Measurements from ENCODE around the gene KLK6.

DNA sequence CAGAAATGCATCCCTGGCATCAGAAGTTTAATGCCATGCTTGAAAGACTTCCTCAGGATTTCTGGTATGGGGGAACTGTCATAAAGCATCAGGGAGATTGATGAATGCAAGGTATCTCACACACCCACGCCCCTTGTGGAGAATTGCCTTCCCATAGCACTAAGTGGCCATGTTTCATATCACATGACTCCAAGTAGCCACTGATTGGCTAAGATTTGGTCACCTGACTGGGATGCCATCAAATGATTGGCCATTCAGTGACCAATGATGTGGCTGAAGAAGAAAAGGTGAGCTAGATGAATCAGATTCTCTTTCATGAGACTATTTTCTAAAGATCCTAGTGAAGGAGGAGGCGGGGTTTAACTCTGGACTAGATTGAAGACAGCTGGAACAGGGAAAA is 24.7 kb upstream of the KLK6 start:
- no peak for TF ChIP-seq CTCF (IDR thresholded peaks at IDR 0.05)
- no peak for TF ChIP-seq REST (IDR thresholded peaks at IDR 0.05; ENCODE audit: insufficient read depth in 1 of 2, low read depth in 2 of 2, low read length in 1 of 2)
- TF ChIP-seq POLR2AphosphoS5 (IDR thresholded peaks at IDR 0.05; ENCODE audit: low read depth, low read length), result no peak

Data from Panc1 (cell line).